Activated T-helper 1 cell treated with anti-CD3 and anti-CD28 coated beads, Interleukin-12 subunit alpha, Interleukin-12 subunit beta, Interleukin-2, Interleukin-4 antibody, amounts not matched to agents 30 ng/mL and 10 ng/mL and 1 ng/mL, durations not matched to agents 14 hours and 24 hours and 36 hours (primary cell): ENCODE measurements around the gene TTC28. TPM values are rescaled to one million over a fixed set of nuclear protein-coding genes. Genes with fewer than 3 reads are reported as not detected.

Source experiments
- DNase-seq: peaks from one replicate; pipeline ENCODE4 v3.0.0; 2021; ENCODE audit warnings: low spot score
- H3K27ac Mint-ChIP-seq: one replicate; pipeline ENCODE4 v1.8.0; 2021; ENCODE audit warnings: mild to moderate bottlenecking, mixed read lengths
- H3K27me3 Mint-ChIP-seq: one replicate; pipeline ENCODE4 v1.8.0; 2022; ENCODE audit warnings: mild to moderate bottlenecking, moderate library complexity, mixed read lengths; ENCODE audit not compliant: insufficient read depth
- H3K36me3 Mint-ChIP-seq: one replicate; pipeline ENCODE4 v1.8.0; 2021; ENCODE audit warnings: low read depth, mixed read lengths
- H3K4me1 Mint-ChIP-seq: one replicate; pipeline ENCODE4 v1.8.0; 2021; ENCODE audit warnings: low read depth, mixed read lengths
- H3K4me3 Mint-ChIP-seq: one replicate; pipeline ENCODE4 v1.8.0; 2021; ENCODE audit warnings: mild to moderate bottlenecking, moderate library complexity, mixed read lengths
- H3K9me3 Mint-ChIP-seq: one replicate; pipeline ENCODE4 v1.8.0; 2021; ENCODE audit warnings: mixed read lengths
- intact Hi-C: fragments of 100-400 bp; cut with micrococcal nuclease; formaldehyde crosslinking; loops from one replicate; pipeline ENCODE4 v1.15.1; 2024
- total RNA-seq: library from RNA; stranded (reverse); gene quantifications from 2 replicates; pipeline ENCODE4 v1.2.3, GENCODE V29; 2022

Gene TTC28
- total RNA-seq, 1 donor from 2014 or later = 2.4 TPM

DNA sequence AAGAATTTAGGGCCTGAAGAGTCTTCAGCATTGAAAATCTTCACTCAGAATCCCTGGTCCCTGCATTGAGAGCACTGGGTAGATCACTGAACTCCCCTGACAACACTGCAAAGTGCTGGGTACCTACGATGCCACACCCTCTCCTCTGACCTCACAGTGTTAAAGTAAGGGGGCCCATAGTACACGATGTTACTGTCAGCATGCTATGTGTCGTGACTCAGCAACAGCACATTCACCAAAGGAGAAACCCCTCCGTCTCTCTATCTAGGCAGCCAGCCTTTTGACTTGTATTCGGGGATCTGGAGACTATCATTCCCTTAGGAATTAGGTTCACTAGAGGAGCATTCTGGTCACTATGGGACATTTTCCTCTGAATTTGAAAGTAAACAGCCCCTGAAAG is 693.2 kb downstream of the TTC28 start:
- no peaks in the 10 kb centered on the region for H3K27me3 Mint-ChIP-seq
- no peak overlapping the region for H3K27ac Mint-ChIP-seq
- no peak overlapping the region for H3K4me3 Mint-ChIP-seq
- no peaks in the 10 kb centered on the region for H3K9me3 Mint-ChIP-seq
- H3K36me3 Mint-ChIP-seq = no peaks in the 10 kb centered on the region
- no peak for DNase-seq
- intact Hi-C loops = no loop called here
- no peaks in the 10 kb centered on the region for H3K4me1 Mint-ChIP-seq

DNA sequence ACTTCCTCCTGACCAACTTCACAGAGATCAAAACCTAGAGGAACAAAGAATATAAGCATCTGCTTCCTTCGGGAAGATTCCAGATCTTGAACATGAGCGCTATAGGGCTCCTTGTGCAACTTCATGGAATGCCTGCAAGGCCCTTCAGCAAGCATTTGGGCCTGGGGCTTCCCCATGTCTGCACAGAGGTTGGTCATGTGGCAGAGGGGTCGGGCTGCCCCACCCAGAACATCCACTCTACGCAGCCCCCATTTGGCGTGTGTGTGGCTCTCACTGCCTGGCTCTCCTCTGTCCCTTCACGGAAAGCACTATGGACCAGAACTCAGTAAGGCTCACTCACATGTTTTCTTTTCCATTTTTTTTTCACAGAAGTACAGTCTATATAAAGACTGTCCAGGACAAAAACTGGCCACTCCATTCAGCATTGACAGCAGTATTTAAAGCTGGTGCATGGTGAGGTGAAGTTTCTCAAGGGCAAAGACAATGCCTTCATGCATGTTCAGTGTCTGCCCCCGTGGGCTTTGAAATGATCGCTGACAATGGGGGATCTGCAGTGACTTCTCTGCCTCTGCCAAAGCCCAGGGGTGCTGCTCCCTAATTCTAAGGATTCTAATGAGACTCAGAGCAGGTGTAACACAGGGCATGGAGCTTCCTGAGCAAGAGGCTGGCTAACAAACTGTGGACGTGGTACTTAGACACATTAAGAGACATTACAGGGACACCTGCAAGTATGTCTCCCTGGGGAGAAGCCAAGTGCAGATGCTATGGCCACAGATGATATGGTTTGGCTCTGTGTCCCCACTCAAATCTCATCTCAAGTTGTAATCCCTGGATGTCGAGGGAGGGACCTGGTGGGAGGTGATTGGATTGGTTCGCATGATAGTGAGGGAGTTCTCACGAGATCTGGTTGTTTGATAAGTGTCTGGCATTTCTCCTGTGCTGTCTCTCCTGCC is 694.0 kb downstream of the TTC28 start:
- Mint-ChIP-seq H3K27ac (no peak overlapping the region), H3K4me1 (no peaks in the 10 kb centered on the region), H3K36me3 (no peaks in the 10 kb centered on the region), H3K4me3 (no peak overlapping the region), H3K9me3 (no peaks in the 10 kb centered on the region), H3K27me3 (no peaks in the 10 kb centered on the region)
- DNase-seq = no peak
- intact Hi-C loops = no loop called here

DNA sequence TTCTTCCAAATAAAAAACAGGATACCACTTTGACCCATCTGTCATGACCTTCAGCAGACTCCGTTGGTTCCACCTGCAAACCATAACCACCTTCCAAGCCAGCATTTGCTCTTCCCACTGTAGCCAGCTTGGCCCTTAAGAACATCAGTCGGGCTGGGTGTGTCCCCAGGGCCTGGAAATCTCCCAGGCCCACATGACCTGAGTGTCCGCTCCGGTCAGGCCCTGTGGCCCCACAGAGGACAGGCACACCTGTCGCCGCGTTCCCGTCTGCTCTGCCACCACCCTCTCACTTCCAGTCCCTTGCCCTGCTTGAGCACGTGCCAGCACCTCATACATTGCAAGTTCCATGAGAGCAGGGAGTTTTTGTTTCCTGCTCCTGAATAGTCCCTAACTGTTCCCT is 694.9 kb downstream of the TTC28 start:
- Mint-ChIP-seq H3K27me3 (no peaks in the 10 kb centered on the region), H3K36me3 (no peaks in the 10 kb centered on the region), H3K27ac (no peak overlapping the region), H3K9me3 (no peaks in the 10 kb centered on the region), H3K4me3 (no peak overlapping the region), H3K4me1 (no peaks in the 10 kb centered on the region)
- intact Hi-C loops = no loop called here
- no peak for DNase-seq

DNA sequence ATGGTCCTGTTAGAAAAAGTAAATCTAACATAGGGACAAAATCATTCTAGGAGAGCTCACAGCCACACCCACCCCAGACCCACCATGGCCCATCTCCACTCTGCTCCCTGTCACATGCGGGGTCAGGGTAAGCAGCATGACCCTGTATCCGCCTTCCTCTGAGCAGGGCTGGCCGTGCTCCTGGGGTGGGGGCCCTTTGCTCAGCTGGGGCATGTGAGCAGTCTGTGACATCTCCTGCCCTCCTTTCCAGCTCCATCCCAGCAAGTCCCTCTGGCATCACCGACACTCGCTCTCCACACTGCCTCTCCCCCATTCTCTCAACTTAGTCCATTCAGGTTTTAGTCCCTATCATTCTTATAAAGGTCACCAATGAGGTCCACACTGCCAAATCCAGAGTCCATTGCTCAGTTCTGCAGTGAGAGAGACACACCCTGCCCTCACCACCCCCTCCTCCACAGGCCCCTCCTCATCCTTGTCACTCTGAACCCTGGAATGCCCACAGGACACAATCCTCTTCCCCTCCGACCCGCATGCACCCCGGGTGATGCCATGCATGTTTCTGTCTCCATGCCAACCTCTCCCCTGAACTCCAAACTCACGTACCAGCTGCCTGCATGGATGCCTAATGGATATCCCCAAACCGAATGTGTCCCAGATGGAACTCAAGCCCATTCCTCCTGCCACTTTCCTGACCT is 695.5 kb downstream of the TTC28 start:
- H3K9me3 Mint-ChIP-seq = no peaks in the 10 kb centered on the region

DNA sequence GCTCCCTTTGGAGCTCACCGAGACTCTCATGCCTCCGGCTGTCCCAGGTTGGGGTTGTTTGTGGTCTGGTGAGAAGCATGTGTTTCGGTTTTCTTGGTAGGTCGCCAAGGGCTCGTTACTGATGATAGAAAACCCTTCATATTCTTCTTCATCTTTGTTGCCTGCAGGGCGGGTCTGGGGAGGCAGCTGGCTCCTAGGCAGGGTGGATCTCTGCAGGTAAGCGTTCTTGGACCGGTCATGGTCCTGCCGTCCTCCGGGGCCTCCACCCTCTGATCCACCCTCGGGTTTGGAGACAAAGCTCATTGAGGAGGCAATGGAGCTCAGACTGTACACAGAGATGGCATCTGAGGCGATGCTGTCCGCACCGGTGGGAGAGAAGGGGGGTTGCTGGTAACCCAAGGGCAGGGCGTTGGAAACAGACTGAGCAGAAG is 696.3 kb downstream of the TTC28 start:
- H3K36me3 Mint-ChIP-seq = no peaks in the 10 kb centered on the region
- no peaks in the 10 kb centered on the region for H3K9me3 Mint-ChIP-seq
- DNase-seq = no peak
- no peaks in the 10 kb centered on the region for H3K4me1 Mint-ChIP-seq
- no peak overlapping the region for H3K4me3 Mint-ChIP-seq
- H3K27me3 Mint-ChIP-seq = no peaks in the 10 kb centered on the region
- no peak overlapping the region for H3K27ac Mint-ChIP-seq
- intact Hi-C loops = no loop called here

More for the DNA sequence above, 695.5 kb downstream of the TTC28 start:
- intact Hi-C loops = no loop called here
- H3K4me3 Mint-ChIP-seq = no peak overlapping the region
- H3K4me1 Mint-ChIP-seq = no peaks in the 10 kb centered on the region
- no peaks in the 10 kb centered on the region for H3K36me3 Mint-ChIP-seq
- no peaks in the 10 kb centered on the region for H3K27me3 Mint-ChIP-seq
- DNase-seq = no peak
- no peak overlapping the region for H3K27ac Mint-ChIP-seq

DNA sequence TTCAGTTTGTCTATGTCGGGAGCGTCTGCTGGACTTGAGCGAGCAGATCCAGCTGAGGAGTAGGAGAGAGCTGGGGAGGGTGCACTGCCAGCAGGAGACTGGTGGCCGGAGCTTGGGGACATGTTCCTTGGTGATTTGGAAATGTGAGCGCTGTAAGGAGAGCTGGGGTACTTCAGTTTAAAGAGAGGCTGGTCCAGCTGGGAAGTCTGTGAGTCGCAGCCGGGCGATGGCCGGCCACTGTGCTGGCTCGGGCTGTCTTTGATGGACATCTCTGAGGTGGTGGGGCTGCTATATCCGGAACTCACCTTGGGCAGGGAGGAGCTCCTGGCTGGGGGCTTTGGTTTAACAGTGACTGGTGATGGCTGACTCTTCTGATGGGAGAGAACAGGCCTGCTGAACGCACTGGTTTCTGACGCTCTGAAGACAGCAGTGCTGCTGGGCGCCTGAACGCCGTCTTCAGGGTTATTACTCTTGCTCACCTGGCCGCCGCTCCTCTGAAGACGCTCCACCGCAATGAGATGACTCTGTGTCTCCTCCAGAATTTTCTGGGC is 696.9 kb downstream of the TTC28 start:
- H3K36me3 Mint-ChIP-seq = no peaks in the 10 kb centered on the region
- intact Hi-C loops = no loop called here
- no peak overlapping the region for H3K4me3 Mint-ChIP-seq
- H3K9me3 Mint-ChIP-seq = no peaks in the 10 kb centered on the region
- H3K4me1 Mint-ChIP-seq = no peaks in the 10 kb centered on the region
- no peak overlapping the region for H3K27ac Mint-ChIP-seq
- no peak for DNase-seq
- H3K27me3 Mint-ChIP-seq = no peaks in the 10 kb centered on the region

DNA sequence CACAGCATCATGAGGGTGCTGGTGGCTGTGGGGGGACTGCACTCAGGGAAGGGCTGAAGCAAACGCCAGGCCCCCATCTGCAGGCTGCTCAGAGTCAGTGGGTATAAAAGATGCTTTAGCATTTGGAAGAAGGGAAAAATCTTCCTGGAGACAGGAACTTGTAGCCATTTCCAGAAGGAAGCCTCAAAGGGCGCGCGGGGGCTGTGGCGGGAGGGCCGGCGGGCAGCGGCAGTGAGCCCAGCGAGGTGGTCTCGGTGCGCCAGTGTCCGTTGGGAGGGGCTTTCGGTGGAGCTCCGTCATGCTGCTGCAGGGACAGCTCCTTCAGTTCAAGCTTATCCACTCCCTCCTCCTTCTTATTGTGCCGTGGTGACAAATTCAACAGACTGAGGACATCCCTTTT is 697.5 kb downstream of the TTC28 start:
- H3K4me3 Mint-ChIP-seq = no peak overlapping the region
- H3K9me3 Mint-ChIP-seq = no peaks in the 10 kb centered on the region
- H3K27me3 Mint-ChIP-seq = no peaks in the 10 kb centered on the region
- DNase-seq = no peak
- no peak overlapping the region for H3K27ac Mint-ChIP-seq
- intact Hi-C loops = no loop called here
- no peaks in the 10 kb centered on the region for H3K4me1 Mint-ChIP-seq
- no peaks in the 10 kb centered on the region for H3K36me3 Mint-ChIP-seq

DNA sequence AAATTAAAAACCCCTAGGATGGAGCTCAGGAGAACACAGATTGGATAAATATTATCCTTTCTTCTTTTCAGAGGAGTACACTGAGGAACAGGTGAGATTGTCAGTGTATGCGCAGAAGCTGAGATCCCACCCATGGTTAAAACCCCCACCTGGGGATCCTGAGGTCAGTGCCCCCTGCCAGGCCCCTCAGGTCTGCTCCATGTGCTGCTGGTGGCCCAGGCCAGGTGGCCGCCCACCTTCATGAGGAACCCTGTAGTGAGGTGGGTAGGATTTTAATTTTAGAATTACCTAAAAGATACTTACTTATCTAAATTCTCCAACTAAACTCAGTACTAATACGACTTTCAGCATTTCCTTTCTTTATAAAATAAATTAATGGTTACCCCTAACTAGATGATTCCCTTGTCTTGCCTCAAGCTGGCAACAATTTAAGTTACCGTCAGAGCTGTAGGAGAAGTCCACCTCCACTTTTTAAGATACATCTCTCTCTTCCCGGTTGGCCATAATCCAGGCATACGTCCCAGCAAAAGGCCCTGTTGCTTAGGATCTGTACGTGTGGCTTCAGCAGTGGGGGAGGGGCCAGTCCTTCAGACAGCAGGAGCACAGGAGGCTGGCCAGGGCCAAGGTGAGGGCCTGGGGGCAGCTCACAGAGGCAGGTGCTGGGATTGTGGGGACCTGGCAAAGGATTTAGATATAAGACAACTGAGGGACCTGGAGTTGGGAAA is 699.1 kb downstream of the TTC28 start:
- H3K27me3 Mint-ChIP-seq = no peaks in the 10 kb centered on the region
- no peaks in the 10 kb centered on the region for H3K36me3 Mint-ChIP-seq
- H3K9me3 Mint-ChIP-seq = no peaks in the 10 kb centered on the region
- DNase-seq = no peak
- H3K4me3 Mint-ChIP-seq = no peak overlapping the region
- intact Hi-C loops = no loop called here
- H3K27ac Mint-ChIP-seq = no peak overlapping the region
- no peaks in the 10 kb centered on the region for H3K4me1 Mint-ChIP-seq

DNA sequence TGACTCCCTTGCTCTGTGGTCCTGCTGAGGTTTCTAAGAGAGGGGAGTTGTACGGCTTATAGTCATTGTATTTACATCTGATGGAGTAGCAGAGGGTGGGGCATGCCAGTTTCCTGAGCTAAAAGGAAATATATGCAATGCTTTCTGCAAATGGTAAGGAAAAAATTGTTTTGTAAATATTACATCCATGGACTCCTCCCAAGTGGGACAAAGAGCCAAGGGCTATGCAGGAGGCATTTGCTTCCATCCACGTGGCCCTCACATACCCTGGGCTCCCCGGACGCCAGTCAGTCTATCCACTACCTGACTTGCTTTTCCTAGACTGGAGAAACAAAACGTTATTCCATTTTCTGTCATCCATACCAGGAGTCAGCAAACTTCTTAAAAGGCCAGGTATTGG is 700.8 kb downstream of the TTC28 start:
- no peaks in the 10 kb centered on the region for H3K27me3 Mint-ChIP-seq
- intact Hi-C loops = no loop called here
- DNase-seq = no peak
- no peaks in the 10 kb centered on the region for H3K4me1 Mint-ChIP-seq
- H3K36me3 Mint-ChIP-seq = no peaks in the 10 kb centered on the region
- no peak overlapping the region for H3K27ac Mint-ChIP-seq
- no peak overlapping the region for H3K4me3 Mint-ChIP-seq
- no peaks in the 10 kb centered on the region for H3K9me3 Mint-ChIP-seq

DNA sequence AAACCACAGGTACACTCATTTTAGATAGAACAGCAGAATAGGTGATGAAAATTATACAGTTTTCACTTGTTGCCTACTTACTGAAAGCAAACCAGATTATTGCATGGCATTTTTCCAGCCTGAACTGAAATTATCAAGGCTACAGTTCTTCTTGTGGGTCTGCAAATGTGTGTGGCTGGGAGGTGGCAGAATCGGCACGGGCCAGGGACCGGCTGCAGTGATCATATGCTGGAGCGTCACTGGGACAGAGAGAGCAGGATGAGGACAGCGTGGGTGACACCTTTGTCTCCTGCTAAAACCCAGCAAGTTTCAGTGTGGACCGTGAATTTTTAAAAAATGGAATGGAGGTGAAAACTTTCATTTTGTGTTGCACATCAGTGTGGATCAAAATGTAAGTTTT is 701.3 kb downstream of the TTC28 start:
- H3K27me3 Mint-ChIP-seq = no peaks in the 10 kb centered on the region
- no peak for DNase-seq
- intact Hi-C loops = no loop called here

DNA sequence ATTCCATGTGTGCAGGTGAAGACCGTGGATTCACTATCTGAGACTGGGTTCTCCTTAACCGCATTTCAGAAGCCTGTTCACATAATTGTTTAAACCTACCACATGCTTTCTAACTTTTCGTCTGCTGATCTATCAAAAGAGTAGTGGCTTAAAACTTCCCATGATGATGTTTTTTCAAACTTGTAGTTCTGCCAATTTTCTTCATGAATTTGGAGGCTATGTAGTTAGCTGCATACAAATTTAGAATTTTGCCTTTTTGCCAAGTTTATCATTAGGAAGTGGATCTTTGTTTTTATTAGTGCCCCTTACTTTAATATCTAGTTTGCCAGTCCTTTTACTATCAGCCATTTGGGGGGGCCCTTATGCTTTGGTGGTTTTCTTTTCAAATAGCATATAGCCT is 703.1 kb downstream of the TTC28 start:
- DNase-seq = no peak
- intact Hi-C loops = no loop called here
- Mint-ChIP-seq H3K9me3 (no peaks in the 10 kb centered on the region), H3K36me3 (no peaks in the 10 kb centered on the region), H3K27me3 (no peaks in the 10 kb centered on the region), H3K4me3 (no peak overlapping the region), H3K4me1 (no peaks in the 10 kb centered on the region), H3K27ac (no peak overlapping the region)

More for the DNA sequence above, 701.3 kb downstream of the TTC28 start:
- H3K9me3 Mint-ChIP-seq = no peaks in the 10 kb centered on the region
- H3K27ac Mint-ChIP-seq = no peak overlapping the region
- H3K36me3 Mint-ChIP-seq = no peaks in the 10 kb centered on the region
- no peak overlapping the region for H3K4me3 Mint-ChIP-seq
- no peaks in the 10 kb centered on the region for H3K4me1 Mint-ChIP-seq

DNA sequence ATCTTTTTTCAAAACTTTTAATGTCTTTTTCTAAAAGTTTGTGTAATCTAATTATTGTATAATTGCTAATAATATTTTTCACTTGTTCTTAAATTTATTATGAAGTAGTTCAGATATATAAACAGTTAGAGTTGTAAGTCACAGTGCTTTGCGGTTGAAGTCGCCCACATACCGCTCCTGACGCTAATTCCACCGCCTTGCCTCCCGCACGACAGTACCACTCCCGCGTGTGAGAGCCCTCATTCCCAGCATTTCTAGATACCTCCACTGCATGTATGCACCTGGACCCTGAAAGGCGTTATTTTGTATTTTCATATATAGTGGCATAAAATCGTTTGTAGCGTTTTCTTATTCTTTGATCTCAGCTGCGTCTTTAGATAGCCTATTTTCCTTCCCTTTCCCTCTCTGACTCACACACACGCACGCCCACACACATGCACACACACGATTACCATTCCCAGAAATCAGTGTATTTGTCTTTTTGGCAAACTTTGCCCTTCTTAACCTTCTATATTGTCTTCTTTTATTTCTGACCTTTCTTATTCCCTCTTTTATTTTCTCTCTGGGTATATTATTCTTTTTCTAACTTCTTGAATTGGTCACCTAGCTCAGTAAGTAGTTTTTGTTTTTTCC is 704.1 kb downstream of the TTC28 start:
- Mint-ChIP-seq H3K27ac (no peak overlapping the region), H3K9me3 (peaks cover 3% of the 10 kb centered on the region), H3K4me1 (no peaks in the 10 kb centered on the region)

More for the DNA sequence above, 704.1 kb downstream of the TTC28 start:
- intact Hi-C loops = no loop called here
- Mint-ChIP-seq H3K27me3 (no peaks in the 10 kb centered on the region), H3K36me3 (no peaks in the 10 kb centered on the region), H3K4me3 (no peak overlapping the region)
- no peak for DNase-seq
